ENCODE measurements around the gene CWF19L2. TPM values are rescaled to one million over a fixed set of nuclear protein-coding genes. Genes with fewer than 3 reads are reported as not detected.

The CWF19L2 gene
- polyA plus RNA-seq, 3 donors = 1.6 to 2.2 (median 1.7) TPM

- H3K9ac ChIP-seq (ENCODE audit: insufficient read depth, low read length, poor library complexity, severe bottlenecking) = no peak overlapping the region
- H4K20me1 ChIP-seq (ENCODE audit: insufficient read depth, low read length) = no peaks in the 10 kb centered on the region
- TF ChIP-seq CTCF (IDR thresholded peaks at IDR 0.05) = no peak
- WGBS (ENCODE audit: insufficient coverage) = no CpG with 5 or more reads among the region's 1 CpG
- no peak overlapping the region for H3K4me2 ChIP-seq (replicated peaks; ENCODE audit: extremely low read depth, low read length, poor library complexity, severe bottlenecking)
- Mint-ChIP-seq H3K27ac (no peak overlapping the region), H3K9me3 (peaks cover 3 to 9% (median 9%) of the 10 kb centered on the region in 7 donors), H3K27me3 (ENCODE audit: low read depth in 3 of 3) (peaks cover 3 to 4% (median 3%) of the 10 kb centered on the region in 3 donors), H3K36me3 (no peaks in the 10 kb centered on the region), H3K4me3 (no peak overlapping the region), H3K4me1 (no peaks in the 10 kb centered on the region)
- no peaks in the 10 kb centered on the region for H3K36me3 ChIP-seq (replicated peaks in 1 of 2; ENCODE audit: control insufficient read depth in 1 of 2, insufficient read depth in 2 of 2, low read length in 2 of 2)
- no peak overlapping the region for H3K4me3 ChIP-seq (replicated peaks in 1 of 3; ENCODE audit: low read depth in 2 of 3, low read length in 3 of 3)
- no peaks in the 10 kb centered on the region for H3K4me1 ChIP-seq (ENCODE audit: control insufficient read depth in 1 of 2, insufficient read depth in 2 of 2, low read length in 2 of 2)
- DNase-seq = no peak
- H3K9me3 ChIP-seq (replicated peaks in 1 of 2; ENCODE audit: control insufficient read depth in 1 of 2, insufficient read depth in 1 of 2, low read length in 2 of 2) = no peaks in the 10 kb centered on the region
- intact Hi-C loops (cut with micrococcal nuclease) = no loop called here
- no peaks in the 10 kb centered on the region for H3K79me2 ChIP-seq (ENCODE audit: insufficient read depth, low read length)
- no peak overlapping the region for H2AFZ ChIP-seq (ENCODE audit: insufficient read depth, low read depth, low read length, poor library complexity, severe bottlenecking)
- no peak overlapping the region for H3K27ac ChIP-seq (ENCODE audit: low read depth in 1 of 2, low read length in 2 of 2)
- H3K27me3 ChIP-seq (ENCODE audit: control insufficient read depth in 2 of 2, insufficient read depth in 2 of 2, low read length in 2 of 2) = no peaks in the 10 kb centered on the region
Observed at GRCh38 chr11:107493117-107493516, 35.5 kb upstream of the CWF19L2 start.

GRCh38 chr11:107490836-107491235 is 33.2 kb upstream of the CWF19L2 start:
- no peak for TF ChIP-seq CTCF (IDR thresholded peaks at IDR 0.05)
- no peak overlapping the region for H3K4me3 ChIP-seq (replicated peaks in 1 of 3; ENCODE audit: low read depth in 2 of 3, low read length in 3 of 3)
- H4K20me1 ChIP-seq (ENCODE audit: insufficient read depth, low read length) = no peaks in the 10 kb centered on the region
- H3K4me3 Mint-ChIP-seq = no peak overlapping the region
- no peak overlapping the region for H3K27ac ChIP-seq (ENCODE audit: low read depth in 1 of 2, low read length in 2 of 2)
- no peak for DNase-seq
- H3K36me3 Mint-ChIP-seq = no peaks in the 10 kb centered on the region
- H3K27me3 ChIP-seq (ENCODE audit: control insufficient read depth in 2 of 2, insufficient read depth in 2 of 2, low read length in 2 of 2) = no peaks in the 10 kb centered on the region
- no peak overlapping the region for H2AFZ ChIP-seq (ENCODE audit: insufficient read depth, low read depth, low read length, poor library complexity, severe bottlenecking)
- no peaks in the 10 kb centered on the region for H3K9me3 ChIP-seq (replicated peaks in 1 of 2; ENCODE audit: control insufficient read depth in 1 of 2, insufficient read depth in 1 of 2, low read length in 2 of 2)
- peaks cover 0 to 4% (median 2%) of the 10 kb centered on the region in 7 donors for H3K9me3 Mint-ChIP-seq
- no peak overlapping the region for H3K27ac Mint-ChIP-seq
- no peak overlapping the region for H3K4me2 ChIP-seq (replicated peaks; ENCODE audit: extremely low read depth, low read length, poor library complexity, severe bottlenecking)
- H3K4me1 Mint-ChIP-seq = no peaks in the 10 kb centered on the region
- H3K79me2 ChIP-seq (ENCODE audit: insufficient read depth, low read length) = no peaks in the 10 kb centered on the region
- intact Hi-C loops (cut with micrococcal nuclease) = no loop called here
- 100% methylated on average over 2 of the region's 2 CpGs for WGBS (ENCODE audit: insufficient coverage)
- no peaks in the 10 kb centered on the region for H3K4me1 ChIP-seq (ENCODE audit: control insufficient read depth in 1 of 2, insufficient read depth in 2 of 2, low read length in 2 of 2)
- H3K9ac ChIP-seq (ENCODE audit: insufficient read depth, low read length, poor library complexity, severe bottlenecking) = no peak overlapping the region
- no peaks in the 10 kb centered on the region for H3K36me3 ChIP-seq (replicated peaks in 1 of 2; ENCODE audit: control insufficient read depth in 1 of 2, insufficient read depth in 2 of 2, low read length in 2 of 2)
- H3K27me3 Mint-ChIP-seq (ENCODE audit: low read depth in 3 of 3) = peaks cover 3 to 5% (median 3%) of the 10 kb centered on the region in 3 donors
